Subcutaneous adipose tissue (tissue), 4 donors: Measurements from ENCODE around the gene AUTS2. TPM values are rescaled to one million over a fixed set of nuclear protein-coding genes. Genes with fewer than 3 reads are reported as not detected.

Experiments used
- total RNA-seq, 4 donors: library from RNA; depleted of rRNA; stranded (reverse); fragments of >200 nt; gene quantifications; one replicate each; pipeline ENCODE4 v1.1.0, GENCODE V29; 2016
- TF ChIP-seq, protein P1 (sequence below): fragments of 450-650 bp; IDR thresholded peaks from one replicate; pipeline ENCODE4 v1.5.1; 2016; ENCODE audit warnings: low read depth, mild to moderate bottlenecking, control low read depth, antibody characterized with exemption, moderate library complexity

AUTS2 gene
- total RNA-seq, 4 donors from 2014 or later = 22.4 to 46.9 (median 27.4) TPM

DNA sequence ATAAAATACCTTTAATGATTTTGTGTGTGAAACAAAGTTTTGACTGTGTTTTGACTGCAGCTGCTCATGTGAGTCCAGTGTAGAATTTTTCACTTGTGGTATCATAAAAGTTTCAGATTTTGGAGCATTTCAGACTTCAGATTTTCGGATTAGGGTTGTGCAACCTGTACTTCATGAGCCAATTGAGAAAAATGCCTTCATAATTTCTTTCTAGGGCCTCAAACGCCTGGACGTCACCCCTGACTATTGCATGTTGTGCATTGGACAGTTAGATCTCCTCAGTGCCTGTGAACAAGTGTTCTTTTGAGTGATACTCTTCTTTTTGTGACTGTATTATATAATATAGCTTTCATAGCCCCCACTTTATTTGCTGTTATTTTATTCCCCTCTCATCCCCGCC is 161.1 kb downstream of the AUTS2 start:
- TF ChIP-seq, protein P1, sequence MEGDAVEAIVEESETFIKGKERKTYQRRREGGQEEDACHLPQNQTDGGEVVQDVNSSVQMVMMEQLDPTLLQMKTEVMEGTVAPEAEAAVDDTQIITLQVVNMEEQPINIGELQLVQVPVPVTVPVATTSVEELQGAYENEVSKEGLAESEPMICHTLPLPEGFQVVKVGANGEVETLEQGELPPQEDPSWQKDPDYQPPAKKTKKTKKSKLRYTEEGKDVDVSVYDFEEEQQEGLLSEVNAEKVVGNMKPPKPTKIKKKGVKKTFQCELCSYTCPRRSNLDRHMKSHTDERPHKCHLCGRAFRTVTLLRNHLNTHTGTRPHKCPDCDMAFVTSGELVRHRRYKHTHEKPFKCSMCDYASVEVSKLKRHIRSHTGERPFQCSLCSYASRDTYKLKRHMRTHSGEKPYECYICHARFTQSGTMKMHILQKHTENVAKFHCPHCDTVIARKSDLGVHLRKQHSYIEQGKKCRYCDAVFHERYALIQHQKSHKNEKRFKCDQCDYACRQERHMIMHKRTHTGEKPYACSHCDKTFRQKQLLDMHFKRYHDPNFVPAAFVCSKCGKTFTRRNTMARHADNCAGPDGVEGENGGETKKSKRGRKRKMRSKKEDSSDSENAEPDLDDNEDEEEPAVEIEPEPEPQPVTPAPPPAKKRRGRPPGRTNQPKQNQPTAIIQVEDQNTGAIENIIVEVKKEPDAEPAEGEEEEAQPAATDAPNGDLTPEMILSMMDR = no peak

DNA sequence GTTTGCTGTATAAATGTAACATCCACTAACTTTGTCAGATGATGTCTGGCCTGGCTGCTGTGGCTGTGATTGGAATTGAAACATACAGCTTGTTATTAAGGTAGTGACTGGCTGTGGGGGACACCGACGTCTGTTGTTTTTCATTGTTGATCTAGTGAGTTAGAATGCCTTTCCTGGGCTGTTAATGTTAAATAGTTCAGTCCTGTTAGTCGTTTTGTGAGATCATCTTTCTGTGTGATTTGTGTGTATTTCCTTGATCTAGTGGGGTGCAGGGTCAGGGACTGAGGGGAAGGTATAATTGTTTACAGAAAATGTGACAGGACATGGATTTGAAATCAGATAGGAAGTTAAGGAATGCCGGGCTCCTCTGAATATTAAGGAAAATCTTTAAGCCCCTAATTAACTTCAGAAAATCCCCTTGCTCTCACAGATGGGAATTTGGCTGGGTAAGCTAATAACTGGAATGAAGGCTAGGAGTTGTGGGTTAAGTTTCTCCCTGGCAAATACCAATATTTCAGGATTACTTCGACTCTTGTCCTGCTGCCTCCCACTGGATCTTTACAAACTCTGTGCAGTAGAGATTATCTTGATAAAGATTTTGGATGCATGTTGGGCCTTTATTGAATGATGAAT is 163.1 kb downstream of the AUTS2 start:
- TF ChIP-seq, protein P1 = no peak

DNA sequence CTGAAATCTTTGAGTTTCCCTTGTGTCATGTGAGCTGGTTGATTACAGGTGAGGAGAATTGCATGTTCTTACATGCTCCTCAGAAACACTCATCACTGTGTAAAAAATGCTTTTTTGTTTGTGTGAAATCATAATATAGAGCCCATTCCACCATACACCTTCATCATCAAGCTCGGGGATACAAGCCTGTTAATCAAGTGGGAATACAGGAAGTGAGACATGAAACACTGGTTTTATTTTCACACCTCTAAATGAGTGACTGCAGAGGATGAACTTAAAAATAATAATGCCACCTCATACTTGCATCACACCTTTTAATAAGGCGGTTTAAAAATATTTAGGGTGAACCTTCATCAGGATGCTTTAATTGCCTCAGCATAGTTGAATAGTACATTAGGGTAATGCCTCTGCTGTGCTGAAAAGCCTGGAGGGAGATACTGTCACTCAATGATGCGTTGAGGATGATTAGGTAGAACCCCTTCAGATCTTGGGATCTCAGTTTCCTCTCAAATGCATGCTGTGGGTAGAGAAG is 164.6 kb downstream of the AUTS2 start:
- TF ChIP-seq, protein P1 = no peak

DNA sequence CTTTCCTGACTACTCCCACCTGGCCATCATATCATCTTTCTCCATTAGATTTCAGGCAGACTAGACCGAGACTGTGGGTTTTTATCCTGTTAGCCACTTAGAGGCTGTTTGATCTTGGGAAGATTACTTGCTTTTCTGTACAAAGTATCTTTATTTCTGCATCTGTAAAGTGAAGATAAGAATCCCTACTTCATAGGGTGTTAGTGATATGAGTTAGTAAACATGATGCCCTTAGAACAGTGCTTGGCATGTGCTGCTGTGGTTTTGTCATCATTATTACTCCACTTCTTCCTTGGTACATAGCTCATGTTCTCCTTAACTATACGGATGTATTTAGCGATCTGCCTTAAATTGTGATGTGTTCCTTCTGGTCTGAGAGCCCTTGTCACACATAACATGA is 165.2 kb downstream of the AUTS2 start:
- TF ChIP-seq, protein P1 = no peak

DNA sequence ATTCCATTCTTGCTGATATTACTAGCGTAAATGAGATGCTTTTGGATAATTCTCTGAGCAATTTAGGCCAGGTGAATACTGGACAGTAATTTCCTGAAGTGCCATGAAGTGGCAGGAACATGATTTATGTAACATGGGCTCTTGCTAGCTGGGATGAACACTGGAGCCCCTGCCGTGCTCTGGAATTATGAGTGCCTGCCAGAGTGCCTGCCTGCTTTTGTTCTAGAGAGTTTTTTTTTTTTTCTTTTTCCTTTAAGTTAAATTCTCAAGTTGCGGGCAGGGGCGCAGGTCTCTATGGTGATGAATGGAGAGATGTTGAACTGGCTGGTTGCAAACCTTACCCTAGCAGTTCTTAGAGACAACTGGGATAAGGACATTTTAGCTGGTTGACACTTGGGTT is 165.9 kb downstream of the AUTS2 start:
- TF ChIP-seq, protein P1 = no peak

DNA sequence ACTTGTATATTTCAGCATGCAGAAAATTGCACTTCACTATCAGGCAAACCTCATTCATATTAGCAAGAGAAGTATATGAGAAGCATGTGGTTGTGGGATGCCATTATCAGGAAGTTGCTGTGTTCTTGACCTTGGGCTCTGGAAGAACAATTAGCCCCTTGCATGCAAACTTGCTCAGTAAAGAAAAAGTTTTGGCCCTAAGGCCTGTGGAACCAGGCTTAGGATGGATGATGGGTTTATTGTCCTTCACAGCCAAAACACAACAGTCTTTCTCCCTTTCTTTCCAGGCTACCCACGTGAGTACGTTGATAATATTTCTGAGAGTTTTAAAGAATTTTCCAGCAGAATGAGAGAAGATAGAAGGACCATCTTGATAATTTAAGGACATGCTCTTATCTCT is 166.4 kb downstream of the AUTS2 start:
- TF ChIP-seq, protein P1 = no peak

DNA sequence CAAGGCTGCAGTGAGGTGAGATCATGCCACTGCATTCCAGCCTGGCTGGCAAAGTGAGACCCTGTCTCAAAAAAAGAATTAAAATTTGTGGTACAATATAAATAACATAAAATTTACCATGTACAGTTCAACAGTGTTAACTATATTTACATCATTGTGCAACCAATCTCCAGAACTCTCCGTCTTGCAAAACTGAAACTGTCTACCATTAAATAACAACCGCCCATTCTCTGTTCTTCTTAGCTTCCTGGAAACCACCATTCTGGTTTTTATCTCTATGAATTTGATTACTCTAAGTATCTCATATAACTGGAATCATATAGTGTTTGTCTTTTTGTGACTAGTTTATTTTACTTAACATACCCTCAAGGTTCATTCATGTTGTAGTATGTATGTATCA is 167.6 kb downstream of the AUTS2 start:
- TF ChIP-seq, protein P1 = no peak
